HG03280 (cell line): ENCODE measurements around the gene SFXN5.

Experiments used
- ATAC-seq: cut with Tn5 transposase; IDR thresholded peaks from one replicate; pipeline ENCODE4 v1.9.1; 2021; ENCODE audit warnings: mild to moderate bottlenecking, moderate library complexity; ENCODE audit not compliant: unreplicated experiment

The SFXN5 gene

GRCh38 chr2:72961853-72962468 is 109.6 kb downstream of the SFXN5 start:
- ATAC-seq, result no peak

GRCh38 chr2:72961036-72961720 is 110.3 kb downstream of the SFXN5 start:
- ATAC-seq, result no peak

- no peak for ATAC-seq
Measured at GRCh38 chr2:72959995-72960981, 111.2 kb downstream of the SFXN5 start.

GRCh38 chr2:72959554-72959953 is 112.0 kb downstream of the SFXN5 start:
- ATAC-seq, result no peak

- no peak for ATAC-seq
Measured at GRCh38 chr2:72958542-72959385, 112.7 kb downstream of the SFXN5 start.

- no peak for ATAC-seq
Measured at GRCh38 chr2:72956936-72957335, 114.6 kb downstream of the SFXN5 start.

GRCh38 chr2:72956050-72956395 is 115.5 kb downstream of the SFXN5 start:
- ATAC-seq, result no peak

- ATAC-seq, result no peak
Measured at GRCh38 chr2:72955228-72956049, 116.1 kb downstream of the SFXN5 start.

GRCh38 chr2:72954376-72955227 is 116.9 kb downstream of the SFXN5 start:
- no peak for ATAC-seq

GRCh38 chr2:72953976-72954375 is 117.5 kb downstream of the SFXN5 start:
- no peak for ATAC-seq

GRCh38 chr2:72953528-72953927 is 118.0 kb downstream of the SFXN5 start:
- ATAC-seq, result no peak

GRCh38 chr2:72952961-72953360 is 118.6 kb downstream of the SFXN5 start:
- ATAC-seq, result no peak

GRCh38 chr2:72952110-72952823 is 119.2 kb downstream of the SFXN5 start:
- no peak for ATAC-seq

- no peak for ATAC-seq
Measured at GRCh38 chr2:72951303-72952095, 120.0 kb downstream of the SFXN5 start.

- ATAC-seq, result no peak
Measured at GRCh38 chr2:72950558-72951255, 120.8 kb downstream of the SFXN5 start.

- ATAC-seq, result no peak
Measured at GRCh38 chr2:72949642-72950041, 121.9 kb downstream of the SFXN5 start.

- no peak for ATAC-seq
Measured at GRCh38 chr2:72949045-72949444, 122.5 kb downstream of the SFXN5 start.
